HepG2 (cell line): ENCODE results near the gene ZNF181. TPM values are rescaled to one million over a fixed set of nuclear protein-coding genes. Genes with fewer than 3 reads are reported as not detected.

Experiments
- ATAC-seq: fragments of 200-7000 bp; cut with Tn5 transposase; 3 replicates; pipeline ENCODE4 v1.9.1; 2020; ENCODE audit warnings: mild to moderate bottlenecking, moderate library complexity
- BruUV-seq: library from RNA; stranded (reverse); fragments of 400-500 nt; replicated peaks from 2 replicates; lab custom pipeline; 2021; lab: Mats Ljungman, UMichigan
- CTCF ChIA-PET: fragments of 300-600 bp; formaldehyde crosslinking; extraction: SDS; loops from one replicate; lab custom pipeline; 2021; ENCODE audit warnings: low total read pairs, inconsistent platforms, low intra/inter-chr PET ratio; lab: Yijun Ruan, JAX
- POLR2A ChIA-PET: fragments of 350-600 bp; sonication (Branson Sonifier 250); formaldehyde crosslinking; loops from one replicate; lab custom pipeline; 2020; ENCODE audit warnings: antibody characterized with exemption, inconsistent platforms; lab: Yijun Ruan, JAX
- DNase-seq: peaks from one replicate; pipeline ENCODE4 v3.0.0-alpha.2; 2015; ENCODE audit warnings: low spot score
- FAIRE-seq: peaks from 3 replicates; lab custom pipeline; 2011; peaks lifted over from hg19 to GRCh38; lab: Jason Lieb, UNC
- H2AFZ ChIP-seq: one replicate; pipeline ENCODE4 v1.6.1; 2011; ENCODE audit warnings: low read length, inconsistent platforms
- H3K27ac ChIP-seq: fragments of 300-600 bp; 3 replicates; pipeline ENCODE4 v1.8.0; 2011; ENCODE audit warnings: mixed run types, mild to moderate bottlenecking, mixed read lengths, low read length, inconsistent platforms; ENCODE audit not compliant: insufficient read depth; ENCODE audit errors: extremely low read length
- H3K27me3 ChIP-seq, 2 experiments: fragments of 200-600 bp in 1 of 2; 2 replicates in 1 of 2; 3 replicates in 1 of 2; pipeline versions ENCODE4 v1.6.0 to v1.8.0; 2011; ENCODE audit warnings: low read length in 2 of 2, mild to moderate bottlenecking in 2 of 2, moderate library complexity in 2 of 2, inconsistent platforms in 1 of 2; ENCODE audit not compliant: insufficient read depth in 2 of 2, control insufficient read depth in 1 of 2
- H3K36me3 ChIP-seq, 2 experiments: fragments of 200-600 bp in 1 of 2; replicated peaks in 1 of 2; 2 replicates in 1 of 2; 3 replicates in 1 of 2; pipeline versions ENCODE4 v1.5.1 to v1.8.0; 2011; ENCODE audit warnings: low read length in 2 of 2, inconsistent platforms in 1 of 2; ENCODE audit not compliant: insufficient read depth in 2 of 2, control insufficient read depth in 1 of 2
- H3K4me1 ChIP-seq: 2 replicates; pipeline ENCODE4 v1.5.1; 2012; ENCODE audit warnings: low read length, inconsistent platforms; ENCODE audit not compliant: insufficient read depth
- H3K4me2 ChIP-seq: 2 replicates; pipeline ENCODE4 v1.6.0; 2011; ENCODE audit warnings: low read depth, low read length, inconsistent platforms
- H3K4me3 ChIP-seq, 3 experiments: fragments of 200-600 bp in 1 of 3; sonication (generic), shearing (Covaris generic) in 1 of 3; replicated peaks in 1 of 3; 2 replicates each; pipeline ENCODE4 v1.5.1; 2011 to 2016; ENCODE audit warnings: low read length in 3 of 3, inconsistent platforms in 2 of 3, low read depth in 2 of 3, mild to moderate bottlenecking in 2 of 3, control low read depth in 1 of 3, mixed read lengths in 1 of 3; ENCODE audit not compliant: insufficient read depth in 1 of 3
- H3K79me2 ChIP-seq: one replicate; pipeline ENCODE4 v1.6.1; 2011; ENCODE audit warnings: low read length, inconsistent platforms; ENCODE audit not compliant: insufficient read depth
- H3K9ac ChIP-seq: 2 replicates; pipeline ENCODE4 v1.6.0; 2011; ENCODE audit warnings: mild to moderate bottlenecking, low read depth, low read length, inconsistent platforms; ENCODE audit not compliant: insufficient read depth
- H3K9me3 ChIP-seq: 2 replicates; pipeline ENCODE4 v1.5.1; 2012; ENCODE audit warnings: mild to moderate bottlenecking, low read length
- H4K20me1 ChIP-seq: 2 replicates; pipeline ENCODE4 v1.6.0; 2011; ENCODE audit warnings: inconsistent platforms, mild to moderate bottlenecking, low read length, moderate library complexity; ENCODE audit not compliant: insufficient read depth
- DNMT1 ChIP-seq: sonication (generic); formaldehyde crosslinking; IDR thresholded peaks from 2 replicates; pipeline ENCODE4 v1.5.1; 2020; ENCODE audit warnings: mild to moderate bottlenecking, missing genetic modification reagents
- POGZ ChIP-seq: sonication (generic); formaldehyde crosslinking; IDR thresholded peaks from 2 replicates; pipeline ENCODE4 v1.4.0; 2020; ENCODE audit warnings: mild to moderate bottlenecking, missing genetic modification reagents
- TARDBP ChIP-seq: sonication (generic); formaldehyde crosslinking; IDR thresholded peaks from 2 replicates; pipeline ENCODE4 v1.8.0; 2022; ENCODE audit warnings: mild to moderate bottlenecking, missing genetic modification reagents
- TBX2 ChIP-seq: sonication (generic); formaldehyde crosslinking; IDR thresholded peaks from 2 replicates; pipeline ENCODE4 v1.5.0; 2020; ENCODE audit warnings: missing genetic modification reagents, mild to moderate bottlenecking, borderline replicate concordance
- ZKSCAN5 ChIP-seq: sonication (generic); formaldehyde crosslinking; IDR thresholded peaks from 2 replicates; pipeline ENCODE4 v1.5.1; 2020; ENCODE audit warnings: mild to moderate bottlenecking, missing genetic modification reagents
- ZNF296 ChIP-seq: sonication (generic); formaldehyde crosslinking; conservative IDR thresholded peaks from 2 replicates; pipeline ENCODE4 v1.5.0; 2020; ENCODE audit warnings: mild to moderate bottlenecking, missing genetic modification reagents
- ZNF574 ChIP-seq: sonication (generic); formaldehyde crosslinking; IDR thresholded peaks from 2 replicates; pipeline ENCODE4 v1.4.0; 2020; ENCODE audit warnings: missing genetic modification reagents
- WGBS: methylation state at CpG from one replicate; pipeline ENCODE4 v1.1.6; 2017; ENCODE audit warnings: low lambda C conversion rate; 5-methylcytosine and 5-hydroxymethylcytosine counted together
- in situ Hi-C: cut with HindIII; loops from 2 replicates; pipeline ENCODE4 v1.10.0; 2017; ENCODE audit warnings: low pct_unique_long_range_greater_than_20kb; ENCODE audit not compliant: extremely low pct_ligation_motif_present
- intact Hi-C: fragments of 100-400 bp; cut with micrococcal nuclease; formaldehyde crosslinking; loops from one replicate; pipeline ENCODE4 v1.10.0; 2022; ENCODE audit not compliant: unreplicated experiment
- polyA plus RNA-seq, 8 experiments: library from polyadenylated mRNA; depleted of rRNA in 3 of 8; stranded (reverse) in 7 of 8; unstranded in 1 of 8; fragments of >200 nt; fragmentation: Illumina TruSeq in 4 of 8; extraction: Trizol in 4 of 8; gene quantifications; 2 replicates each; pipeline versions ENCODE4 v1.2.1 to v1.2.3, GENCODE V29; 2011 to 2016; ENCODE audit warnings: low read depth in 4 of 8, missing spikeins in 1 of 8, mixed read lengths in 1 of 8; ENCODE audit not compliant: insufficient read depth in 1 of 8
- total RNA-seq, 5 experiments: library from RNA; depleted of rRNA; stranded (reverse); fragments of >200 nt; fragmentation: Illumina TruSeq; extraction: Trizol; gene quantifications; 2 replicates each; pipeline ENCODE4 v1.2.3, GENCODE V29; 2016; ENCODE audit warnings: low read depth in 1 of 5
- TF ChIP-seq, protein P1 (sequence below): IDR thresholded peaks from 2 replicates; pipeline ENCODE4 v1.6.1; 2016; ENCODE audit warnings: mild to moderate bottlenecking
- TF ChIP-seq, protein P2 (sequence below): sonication (generic); formaldehyde crosslinking; IDR thresholded peaks from 2 replicates; pipeline ENCODE4 v1.8.1; 2023; ENCODE audit warnings: mild to moderate bottlenecking, missing genetic modification reagents
- TF ChIP-seq, protein P3 (sequence below): sonication (generic); formaldehyde crosslinking; IDR thresholded peaks from 2 replicates; pipeline ENCODE4 v1.4.0; 2020; ENCODE audit warnings: mild to moderate bottlenecking, missing genetic modification reagents

The ZNF181 gene
- total and polyA plus RNA-seq, 2 of the 13 experiments (the other 11 are each of a cell fraction or from before 2014, with no cell fraction given), result 10.6 to 15.5 TPM

GRCh38 chr19:34713262-34713637 lies 20.8 kb upstream of the ZNF181 start:
- Histone ChIP-seq H3K9me3 (peaks cover 5% of the 10 kb centered on the region; the same call in 1 of the 2 replicates), H3K27ac (no peak overlapping the region), H4K20me1 (no peaks in the 10 kb centered on the region), H3K4me2 (no peak overlapping the region), H3K27me3 (peaks cover 0 to 5% of the 10 kb centered on the region in 2 experiments; a peak in 1 of 5 replicates), H3K4me1 (no peaks in the 10 kb centered on the region), H2AFZ (no peak overlapping the region), H3K4me3 (no peak overlapping the region), H3K79me2 (no peaks in the 10 kb centered on the region), H3K9ac (no peak overlapping the region), H3K36me3 (no peaks in the 10 kb centered on the region)
- no peak for DNase-seq
- ChIA-PET CTCF (interaction anchor here (1.9 to 3.4 kb wide), 4 partner anchors 73 to 243 kb away, joined by 7 to 45 read pairs (median 26); no protein-coding TSS in a partner anchor), POLR2A (no interaction called here)
- no TSS peak for BruUV-seq
- FAIRE-seq, result no peak
- intact Hi-C loops (no loop called here), in situ Hi-C loops (loop anchor here (5.0 to 10.0 kb wide), 2 partner anchors 76 to 208 kb away; no protein-coding TSS in a partner anchor)
- 44% methylated on average over 2 of the region's 2 CpGs for WGBS
- no peak for ATAC-seq
- TF ChIP-seq ZNF296 (CRISPR knock-in tag) (no peak), TBX2 (CRISPR knock-in tag) (no peak), ZNF574 (CRISPR knock-in tag) (no peak), TARDBP (no peak), POGZ (no peak), ZKSCAN5 (CRISPR knock-in tag) (no peak), DNMT1 (no peak)
- TF ChIP-seq, protein P1, sequence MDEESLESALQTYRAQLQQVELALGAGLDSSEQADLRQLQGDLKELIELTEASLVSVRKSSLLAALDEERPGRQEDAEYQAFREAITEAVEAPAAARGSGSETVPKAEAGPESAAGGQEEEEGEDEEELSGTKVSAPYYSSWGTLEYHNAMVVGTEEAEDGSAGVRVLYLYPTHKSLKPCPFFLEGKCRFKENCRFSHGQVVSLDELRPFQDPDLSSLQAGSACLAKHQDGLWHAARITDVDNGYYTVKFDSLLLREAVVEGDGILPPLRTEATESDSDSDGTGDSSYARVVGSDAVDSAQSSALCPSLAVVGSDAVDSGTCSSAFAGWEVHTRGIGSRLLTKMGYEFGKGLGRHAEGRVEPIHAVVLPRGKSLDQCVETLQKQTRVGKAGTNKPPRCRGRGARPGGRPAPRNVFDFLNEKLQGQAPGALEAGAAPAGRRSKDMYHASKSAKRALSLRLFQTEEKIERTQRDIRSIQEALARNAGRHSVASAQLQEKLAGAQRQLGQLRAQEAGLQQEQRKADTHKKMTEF (CRISPR knock-in tag), result no peak
- TF ChIP-seq, protein P2, sequence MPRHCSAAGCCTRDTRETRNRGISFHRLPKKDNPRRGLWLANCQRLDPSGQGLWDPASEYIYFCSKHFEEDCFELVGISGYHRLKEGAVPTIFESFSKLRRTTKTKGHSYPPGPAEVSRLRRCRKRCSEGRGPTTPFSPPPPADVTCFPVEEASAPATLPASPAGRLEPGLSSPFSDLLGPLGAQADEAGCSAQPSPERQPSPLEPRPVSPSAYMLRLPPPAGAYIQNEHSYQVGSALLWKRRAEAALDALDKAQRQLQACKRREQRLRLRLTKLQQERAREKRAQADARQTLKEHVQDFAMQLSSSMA (CRISPR knock-in tag), result no peak
- TF ChIP-seq, protein P3, sequence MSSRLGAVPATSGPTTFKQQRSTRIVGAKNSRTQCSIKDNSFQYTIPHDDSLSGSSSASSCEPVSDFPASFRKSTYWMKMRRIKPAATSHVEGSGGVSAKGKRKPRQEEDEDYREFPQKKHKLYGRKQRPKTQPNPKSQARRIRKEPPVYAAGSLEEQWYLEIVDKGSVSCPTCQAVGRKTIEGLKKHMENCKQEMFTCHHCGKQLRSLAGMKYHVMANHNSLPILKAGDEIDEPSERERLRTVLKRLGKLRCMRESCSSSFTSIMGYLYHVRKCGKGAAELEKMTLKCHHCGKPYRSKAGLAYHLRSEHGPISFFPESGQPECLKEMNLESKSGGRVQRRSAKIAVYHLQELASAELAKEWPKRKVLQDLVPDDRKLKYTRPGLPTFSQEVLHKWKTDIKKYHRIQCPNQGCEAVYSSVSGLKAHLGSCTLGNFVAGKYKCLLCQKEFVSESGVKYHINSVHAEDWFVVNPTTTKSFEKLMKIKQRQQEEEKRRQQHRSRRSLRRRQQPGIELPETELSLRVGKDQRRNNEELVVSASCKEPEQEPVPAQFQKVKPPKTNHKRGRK, result no peak
- TF ChIP-seq, all 625 proteins: peak for 0
